NOMO-1 treated with dmso at 0.1 percent for 144 hours (cell line): ENCODE measurements around the gene AKAP6.

ENCODE experiments used
- DNase-seq: peaks from one replicate; lab custom pipeline; 2025; ENCODE audit not compliant: unreplicated experiment; lab: John Stamatoyannopoulos, UW

The AKAP6 gene

GRCh38 chr14:32332415-32333316 is 3.6 kb downstream of the AKAP6 start:
- no peak for DNase-seq

- no peak for DNase-seq
Measured at GRCh38 chr14:32336702-32337101, 7.6 kb downstream of the AKAP6 start.

- no peak for DNase-seq
Measured at GRCh38 chr14:32337759-32338158, 8.7 kb downstream of the AKAP6 start.

GRCh38 chr14:32339188-32339587 is 10.1 kb downstream of the AKAP6 start:
- no peak for DNase-seq

GRCh38 chr14:32341947-32342846 is 13.1 kb downstream of the AKAP6 start:
- DNase-seq: no peak

- DNase-seq: no peak
Measured at GRCh38 chr14:32342847-32343194, 13.7 kb downstream of the AKAP6 start.

GRCh38 chr14:32343926-32344430 is 14.9 kb downstream of the AKAP6 start:
- DNase-seq: no peak

GRCh38 chr14:32345311-32345791 is 16.3 kb downstream of the AKAP6 start:
- no peak for DNase-seq

- no peak for DNase-seq
Measured at GRCh38 chr14:32349322-32349721, 20.2 kb downstream of the AKAP6 start.

GRCh38 chr14:32350020-32350419 is 20.9 kb downstream of the AKAP6 start:
- no peak for DNase-seq

GRCh38 chr14:32352631-32353030 is 23.5 kb downstream of the AKAP6 start:
- DNase-seq: no peak

GRCh38 chr14:32354716-32355115 is 25.6 kb downstream of the AKAP6 start:
- no peak for DNase-seq

GRCh38 chr14:32358781-32359180 is 29.7 kb downstream of the AKAP6 start:
- DNase-seq: no peak

GRCh38 chr14:32361674-32362073 is 32.6 kb downstream of the AKAP6 start:
- DNase-seq: no peak

GRCh38 chr14:32363761-32364160 is 34.7 kb downstream of the AKAP6 start:
- DNase-seq: no peak

- no peak for DNase-seq
Measured at GRCh38 chr14:32364941-32365340, 35.8 kb downstream of the AKAP6 start.

- DNase-seq: no peak
Measured at GRCh38 chr14:32366256-32366879, 37.3 kb downstream of the AKAP6 start.

- no peak for DNase-seq
Measured at GRCh38 chr14:32366986-32367385, 37.9 kb downstream of the AKAP6 start.

- DNase-seq: no peak
Measured at GRCh38 chr14:32367516-32367915, 38.4 kb downstream of the AKAP6 start.

GRCh38 chr14:32368107-32368506 is 39.0 kb downstream of the AKAP6 start:
- DNase-seq: no peak

GRCh38 chr14:32370714-32371113 is 41.6 kb downstream of the AKAP6 start:
- no peak for DNase-seq
